Prostate gland (tissue), 2 donors: ENCODE measurements around the gene HSDL2.

Experiments
- CTCF ChIP-seq, 4 experiments: fragments of 200-600 bp in 2 of 4; fragments of 450-650 bp in 2 of 4; sonication (generic) in 2 of 4; IDR thresholded peaks; 1 replicate in 3 of 4; 2 replicates in 1 of 4; pipeline ENCODE4 v1.5.1; 2016 to 2019; ENCODE audit warnings: antibody characterized with exemption in 4 of 4, mild to moderate bottlenecking in 2 of 4, moderate library complexity in 2 of 4
- POLR2A ChIP-seq: fragments of 450-650 bp; IDR thresholded peaks from one replicate; pipeline ENCODE4 v1.6.1; 2016; ENCODE audit warnings: antibody characterized with exemption, mild to moderate bottlenecking

DNA sequence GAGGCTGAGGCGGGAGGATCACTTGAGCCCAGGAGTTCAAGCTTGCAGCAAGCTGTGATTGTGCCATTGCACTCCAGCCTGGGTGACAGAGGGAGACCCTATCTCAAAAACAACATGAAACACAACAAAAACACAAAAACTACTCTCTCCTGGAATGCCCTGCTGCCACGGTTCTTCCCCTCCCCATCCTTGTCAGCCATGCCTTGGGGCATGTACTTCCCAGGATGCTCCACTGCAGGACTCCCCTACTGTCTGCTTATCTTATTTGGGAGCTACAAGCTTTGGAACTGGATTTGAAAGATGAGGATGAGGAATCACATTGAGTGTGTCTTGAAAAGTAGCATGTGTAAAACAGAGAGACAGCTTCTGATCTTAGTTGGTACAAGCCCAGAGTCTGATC lies 66.6 kb downstream of the HSDL2 start:
- no peak for TF ChIP-seq CTCF (IDR thresholded peaks at IDR 0.05)
- TF ChIP-seq POLR2A: no peak
